Nephron (organoid): ENCODE data around the gene ZNF750.

Source experiments
- H3K27ac Mint-ChIP-seq, 3 experiments: 2 replicates each; pipeline ENCODE4 v1.8.0; 2020; ENCODE audit warnings: mixed read lengths in 3 of 3, mild to moderate bottlenecking in 2 of 3, moderate library complexity in 1 of 3
- H3K27me3 Mint-ChIP-seq: 2 replicates; pipeline ENCODE4 v1.8.0; 2021; ENCODE audit warnings: low read depth, mild to moderate bottlenecking, moderate library complexity, mixed read lengths
- H3K36me3 Mint-ChIP-seq: 2 replicates; pipeline ENCODE4 v1.8.0; 2020; ENCODE audit warnings: low read depth, mixed read lengths
- H3K4me1 Mint-ChIP-seq: 2 replicates; pipeline ENCODE4 v1.8.0; 2020; ENCODE audit warnings: mixed read lengths
- H3K4me3 Mint-ChIP-seq, 3 experiments: 2 replicates each; pipeline ENCODE4 v1.8.0; 2020; ENCODE audit warnings: mild to moderate bottlenecking in 3 of 3, mixed read lengths in 3 of 3, moderate library complexity in 2 of 3
- H3K9me3 Mint-ChIP-seq: 2 replicates; pipeline ENCODE4 v1.8.0; 2020; ENCODE audit warnings: mixed read lengths
- CTCF ChIP-seq, 3 experiments: fragments of 200-600 bp; sonication (generic); IDR thresholded peaks; one replicate each; pipeline ENCODE4 v1.5.0; 2021; ENCODE audit warnings: antibody characterized with exemption in 3 of 3; ENCODE audit not compliant: unreplicated experiment in 3 of 3

Gene ZNF750

DNA sequence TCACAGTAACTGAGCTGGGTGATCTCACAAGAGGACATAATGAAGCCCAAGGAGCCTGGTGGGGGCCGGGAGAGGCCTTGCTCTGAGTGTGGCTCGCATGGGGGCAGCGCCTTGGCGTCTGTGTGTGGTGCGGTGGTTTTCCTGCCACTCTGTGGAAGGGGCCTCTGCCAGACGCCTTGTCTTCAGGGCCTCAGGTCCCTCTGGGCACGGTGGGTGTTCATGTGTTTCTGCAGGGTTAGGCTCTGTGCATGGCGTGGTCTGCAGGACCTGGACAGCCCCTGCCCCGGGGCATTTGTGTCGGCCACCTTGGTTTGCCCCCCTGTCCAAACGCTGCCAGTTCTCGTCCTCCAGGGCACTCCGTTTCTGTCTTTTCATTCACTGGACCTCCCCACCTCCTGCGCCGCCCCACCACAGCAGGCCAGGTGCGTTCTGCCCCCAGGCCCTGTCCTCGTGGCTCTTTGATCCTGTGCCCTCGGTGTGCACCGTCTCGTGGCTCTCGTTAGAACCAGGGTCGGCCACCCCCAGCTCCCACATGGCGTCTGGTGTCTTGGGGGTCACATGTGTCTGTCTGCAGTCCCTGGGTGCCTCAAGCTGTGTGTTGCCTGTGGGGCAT is 43.7 kb upstream of the ZNF750 start:
- Mint-ChIP-seq H3K27ac (peak overlapping the region; percentile 65 to 95 (median 85)), H3K4me3 (no peak overlapping the region), H3K27me3 (peaks cover 4% of the 10 kb centered on the region), H3K36me3 (peaks cover 29% of the 10 kb centered on the region), H3K9me3 (no peaks in the 10 kb centered on the region), H3K4me1 (peaks cover 80% of the 10 kb centered on the region)
- no peak for TF ChIP-seq CTCF (IDR thresholded peaks at IDR 0.05; ENCODE audit: unreplicated experiment in 3 of 3)

- TF ChIP-seq CTCF (IDR thresholded peaks at IDR 0.05; ENCODE audit: unreplicated experiment in 3 of 3): no peak
- Mint-ChIP-seq H3K4me3 (no peak overlapping the region), H3K27ac (peak overlapping the region; percentile 40 to 90 (median 65)), H3K9me3 (no peaks in the 10 kb centered on the region), H3K27me3 (peaks cover 4% of the 10 kb centered on the region), H3K4me1 (peaks cover 77% of the 10 kb centered on the region), H3K36me3 (peaks cover 24% of the 10 kb centered on the region)
These were observed 43.0 kb upstream of the ZNF750 start for GRCh38 chr17:82882715-82883418.

- Mint-ChIP-seq H3K27me3 (peaks cover 4% of the 10 kb centered on the region), H3K9me3 (no peaks in the 10 kb centered on the region), H3K36me3 (peaks cover 16% of the 10 kb centered on the region), H3K4me3 (no peak overlapping the region), H3K4me1 (peaks cover 70% of the 10 kb centered on the region), H3K27ac (peak overlapping the region; percentile 65 to 90 (median 77))
- no peak for TF ChIP-seq CTCF (IDR thresholded peaks at IDR 0.05; ENCODE audit: unreplicated experiment in 3 of 3)
These were observed 42.3 kb upstream of the ZNF750 start for GRCh38 chr17:82881900-82882714.

GRCh38 chr17:82881324-82881823 is 41.6 kb upstream of the ZNF750 start:
- peaks cover 14% of the 10 kb centered on the region for H3K36me3 Mint-ChIP-seq
- peak overlapping the region; percentile 5 to 88 (median 77) for H3K27ac Mint-ChIP-seq
- peaks cover 4% of the 10 kb centered on the region for H3K27me3 Mint-ChIP-seq
- no peaks in the 10 kb centered on the region for H3K9me3 Mint-ChIP-seq
- TF ChIP-seq CTCF (IDR thresholded peaks at IDR 0.05; ENCODE audit: unreplicated experiment in 3 of 3): no peak
- H3K4me3 Mint-ChIP-seq: no peak overlapping the region
- H3K4me1 Mint-ChIP-seq: peaks cover 72% of the 10 kb centered on the region

GRCh38 chr17:82880620-82881323 is 41.0 kb upstream of the ZNF750 start:
- Mint-ChIP-seq H3K27me3 (peaks cover 4% of the 10 kb centered on the region), H3K36me3 (peaks cover 14% of the 10 kb centered on the region), H3K4me1 (peaks cover 71% of the 10 kb centered on the region), H3K27ac (peak overlapping the region in 2 of 3 experiments; percentile 76 to 77), H3K4me3 (no peak overlapping the region), H3K9me3 (no peaks in the 10 kb centered on the region)
- no peak for TF ChIP-seq CTCF (IDR thresholded peaks at IDR 0.05; ENCODE audit: unreplicated experiment in 3 of 3)
